H9 (cell line): Measurements from ENCODE around the gene CLRN3. TPM values are rescaled to one million over a fixed set of nuclear protein-coding genes. Genes with fewer than 3 reads are reported as not detected.
A peak's percentile ranks its signal among the peaks of the same experiment; 100 is the strongest.

Source experiments
- DNase-seq: peaks from one replicate; pipeline ENCODE4 v3.0.0-alpha.2; 2017
- H2AFZ ChIP-seq: one replicate; pipeline ENCODE4 v1.6.1; 2013; ENCODE audit warnings: mild to moderate bottlenecking, low read length, control low read depth, moderate library complexity
- H2AK5ac ChIP-seq: 2 replicates; pipeline ENCODE4 v1.6.1; 2013; ENCODE audit warnings: low read length, control low read depth, mixed read lengths; ENCODE audit not compliant: insufficient read length
- H2BK120ac ChIP-seq: one replicate; pipeline ENCODE4 v1.6.1; 2013; ENCODE audit warnings: low read depth, mild to moderate bottlenecking, low read length, control low read depth, inconsistent platforms; ENCODE audit not compliant: poor library complexity, severe bottlenecking
- H2BK12ac ChIP-seq: 2 replicates; pipeline ENCODE4 v1.6.1; 2013; ENCODE audit warnings: low read length, control low read depth, mixed read lengths, low read depth; ENCODE audit not compliant: insufficient read length
- H2BK15ac ChIP-seq: 2 replicates; pipeline ENCODE4 v1.6.1; 2013; ENCODE audit warnings: low read depth, low read length, control low read depth
- H2BK20ac ChIP-seq: one replicate; pipeline ENCODE4 v1.6.1; 2013; ENCODE audit warnings: low read depth, mild to moderate bottlenecking, low read length, control low read depth, inconsistent platforms; ENCODE audit not compliant: poor library complexity, severe bottlenecking
- H2BK5ac ChIP-seq: 2 replicates; pipeline ENCODE4 v1.6.1; 2013; ENCODE audit warnings: low read length, control low read depth, mixed read lengths; ENCODE audit not compliant: insufficient read length
- H3K14ac ChIP-seq: 2 replicates; pipeline ENCODE4 v1.6.1; 2013; ENCODE audit warnings: low read length, control low read depth; ENCODE audit not compliant: insufficient read depth
- H3K18ac ChIP-seq: 2 replicates; pipeline ENCODE4 v1.6.1; 2013; ENCODE audit warnings: low read depth, mild to moderate bottlenecking, mixed read lengths, low read length, control low read depth; ENCODE audit not compliant: insufficient read length
- H3K23ac ChIP-seq: 2 replicates; pipeline ENCODE4 v1.6.1; 2013; ENCODE audit warnings: low read length, control low read depth, mixed read lengths, low read depth; ENCODE audit not compliant: insufficient read length
- H3K23me2 ChIP-seq: 2 replicates; pipeline ENCODE4 v1.6.1; 2013; ENCODE audit warnings: low read depth, mild to moderate bottlenecking, mixed read lengths, low read length, control low read depth; ENCODE audit not compliant: insufficient read length, poor library complexity, severe bottlenecking
- H3K27ac ChIP-seq: 2 replicates; pipeline ENCODE4 v1.5.1; 2013; ENCODE audit warnings: low read length, control low read depth, mixed read lengths, low read depth; ENCODE audit not compliant: insufficient read length
- H3K27me3 ChIP-seq: 2 replicates; pipeline ENCODE4 v1.6.1; 2013; ENCODE audit warnings: low read length, control low read depth, inconsistent platforms; ENCODE audit not compliant: insufficient read depth
- H3K4ac ChIP-seq: 2 replicates; pipeline ENCODE4 v1.6.1; 2013; ENCODE audit warnings: low read depth, mild to moderate bottlenecking, control low read depth, inconsistent platforms, low read length, moderate library complexity
- H3K4me1 ChIP-seq: 2 replicates; pipeline ENCODE4 v1.6.1; 2013; ENCODE audit warnings: low read length, control low read depth, inconsistent platforms; ENCODE audit not compliant: insufficient read depth
- H3K4me2 ChIP-seq: 2 replicates; pipeline ENCODE4 v1.6.1; 2013; ENCODE audit warnings: low read length, control low read depth, mixed read lengths; ENCODE audit not compliant: insufficient read length, insufficient read depth
- H3K56ac ChIP-seq: 2 replicates; pipeline ENCODE4 v1.6.1; 2013; ENCODE audit warnings: low read depth, mild to moderate bottlenecking, mixed read lengths, low read length, control low read depth; ENCODE audit not compliant: insufficient read length
- H3K79me1 ChIP-seq: 2 replicates; pipeline ENCODE4 v1.6.1; 2013; ENCODE audit warnings: low read depth, mild to moderate bottlenecking, moderate library complexity, low read length, control low read depth, inconsistent platforms; ENCODE audit not compliant: insufficient read depth, poor library complexity, severe bottlenecking
- H3K79me2 ChIP-seq: 2 replicates; pipeline ENCODE4 v1.6.1; 2013; ENCODE audit warnings: low read length, control low read depth, inconsistent platforms; ENCODE audit not compliant: insufficient read depth
- H3K9ac ChIP-seq: 2 replicates; pipeline ENCODE4 v1.6.1; 2013; ENCODE audit warnings: low read length, control low read depth, mixed read lengths; ENCODE audit not compliant: insufficient read length; ENCODE audit errors: extremely low read depth
- H3K9me3 ChIP-seq: one replicate; pipeline ENCODE4 v1.6.1; 2013; ENCODE audit warnings: low read depth, low read length, inconsistent platforms; ENCODE audit not compliant: control insufficient read depth
- H3T11ph ChIP-seq: one replicate; pipeline ENCODE4 v1.6.1; 2013; ENCODE audit warnings: mild to moderate bottlenecking, low read length, control low read depth, inconsistent platforms
- H4K20me1 ChIP-seq: one replicate; pipeline ENCODE4 v1.6.1; 2013; ENCODE audit not compliant: control insufficient read depth, insufficient read length, insufficient read depth
- H4K5ac ChIP-seq: 2 replicates; pipeline ENCODE4 v1.6.1; 2013; ENCODE audit warnings: low read depth, mild to moderate bottlenecking, mixed read lengths, low read length, control low read depth; ENCODE audit not compliant: insufficient read length
- H4K8ac ChIP-seq: replicated peaks from 2 replicates; pipeline ENCODE4 v1.6.1; 2013; ENCODE audit warnings: low read length, control low read depth, mixed read lengths, low read depth; ENCODE audit not compliant: insufficient read length
- H4K91ac ChIP-seq: 2 replicates; pipeline ENCODE4 v1.6.1; 2013; ENCODE audit warnings: low read depth, mild to moderate bottlenecking, moderate library complexity, mixed read lengths, low read length, control low read depth; ENCODE audit not compliant: insufficient read length
- H3K27ac Mint-ChIP-seq, 3 experiments: 2 replicates in 2 of 3; 3 replicates in 1 of 3; pipeline ENCODE4 v1.8.0; 2020 to 2021; ENCODE audit warnings: mixed read lengths in 3 of 3, mild to moderate bottlenecking in 1 of 3, moderate library complexity in 1 of 3
- H3K27me3 Mint-ChIP-seq: 2 replicates; pipeline ENCODE4 v1.8.0; 2021; ENCODE audit warnings: low read depth, mild to moderate bottlenecking, moderate library complexity, mixed read lengths
- H3K36me3 Mint-ChIP-seq, 3 experiments: 2 replicates in 2 of 3; 3 replicates in 1 of 3; pipeline ENCODE4 v1.8.0; 2020 to 2021; ENCODE audit warnings: low read depth in 3 of 3, mixed read lengths in 3 of 3; ENCODE audit not compliant: insufficient read depth in 1 of 3
- H3K4me1 Mint-ChIP-seq, 2 experiments: 2 replicates each; pipeline ENCODE4 v1.8.0; 2020; ENCODE audit warnings: mixed read lengths in 2 of 2
- H3K4me3 Mint-ChIP-seq, 2 experiments: 2 replicates in 1 of 2; 3 replicates in 1 of 2; pipeline ENCODE4 v1.8.0; 2020 to 2021; ENCODE audit warnings: mild to moderate bottlenecking in 2 of 2, mixed read lengths in 2 of 2, moderate library complexity in 1 of 2
- H3K9me3 Mint-ChIP-seq, 2 experiments: 2 replicates in 1 of 2; 3 replicates in 1 of 2; pipeline ENCODE4 v1.8.0; 2020; ENCODE audit warnings: mild to moderate bottlenecking in 2 of 2, mixed read lengths in 2 of 2, moderate library complexity in 1 of 2
- CTCF ChIP-seq: fragments of 200-600 bp; sonication (generic); conservative IDR thresholded peaks from 3 replicates; pipeline ENCODE4 v1.8.0; 2021; ENCODE audit warnings: antibody characterized with exemption, mild to moderate bottlenecking
- WGBS: extraction: QIAGEN DNeasy Blood & Tissue Kit; methylation state at CpG from one replicate; pipeline ENCODE4 v1.1.7; 2013; ENCODE audit warnings: missing lambda C conversion rate, low lambda C conversion rate, mixed read lengths; ENCODE audit not compliant: insufficient read length; ENCODE audit errors: extremely low coverage; 5-methylcytosine and 5-hydroxymethylcytosine counted together
- total RNA-seq: library from RNA; stranded (reverse); gene quantifications from 2 replicates; pipeline ENCODE4 v1.2.1, GENCODE V29; 2021

CLRN3 gene
- total RNA-seq, 1 experiment from 2014 or later, result not detected

DNA sequence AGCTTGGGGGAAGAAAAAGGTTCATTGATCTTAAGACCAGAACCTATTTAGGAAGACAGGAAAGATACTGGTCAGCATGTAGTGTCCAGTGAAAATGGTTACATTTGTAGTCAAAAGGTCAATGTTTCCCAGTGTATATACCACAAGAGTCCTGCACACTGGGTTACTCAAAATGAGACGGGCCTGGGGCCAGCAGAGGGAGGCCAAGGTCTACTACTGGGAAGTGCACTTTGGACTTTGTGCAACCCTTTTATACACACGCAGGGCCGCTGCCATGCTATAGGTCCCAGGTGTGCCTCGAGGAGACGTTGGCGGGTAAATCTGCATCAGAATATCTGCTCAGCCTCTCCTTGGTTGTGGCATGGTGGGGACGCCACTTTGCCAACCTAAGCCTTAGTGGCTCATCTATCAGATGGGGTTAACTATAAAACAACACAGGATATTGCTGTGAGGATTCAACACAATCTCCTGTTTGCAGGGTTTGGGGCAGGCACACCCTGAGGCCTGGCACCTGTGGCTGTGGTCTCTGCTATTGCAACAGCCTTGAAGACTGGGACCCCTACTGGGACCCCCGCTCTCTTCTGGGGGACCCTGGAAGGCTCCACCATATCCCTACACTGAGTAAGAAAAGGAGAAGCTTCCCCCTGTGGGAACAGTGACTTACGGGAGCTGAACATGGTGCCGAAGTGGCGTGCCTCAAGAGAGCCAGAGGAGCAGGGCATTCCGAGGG lies 19.7 kb downstream of the CLRN3 start:
- no peak overlapping the region for H2BK20ac ChIP-seq
- no peak overlapping the region for H2BK15ac ChIP-seq
- no peaks in the 10 kb centered on the region for H3K79me2 ChIP-seq
- no peak overlapping the region for H3K23ac ChIP-seq
- Mint-ChIP-seq H3K27me3 (peaks cover 3% of the 10 kb centered on the region), H3K9me3 (peaks cover 4% of the 10 kb centered on the region in 2 experiments; a peak in 2 of 5 replicates), H3K36me3 (peaks cover 0 to 3% (median 0%) of the 10 kb centered on the region in 3 experiments; a peak in 1 of 7 replicates), H3K4me1 (no peaks in the 10 kb centered on the region), H3K27ac (no peak overlapping the region), H3K4me3 (no peak overlapping the region)
- peak overlapping the region; percentile 35 for H4K91ac ChIP-seq
- H2BK12ac ChIP-seq, result no peak overlapping the region
- no peak overlapping the region for H2BK5ac ChIP-seq
- no peak overlapping the region for H2AK5ac ChIP-seq
- H4K20me1 ChIP-seq, result no peaks in the 10 kb centered on the region
- no peak overlapping the region for H3T11ph ChIP-seq
- no peak overlapping the region for H3K4me2 ChIP-seq
- DNase-seq, result no peak
- H3K56ac ChIP-seq, result no peak overlapping the region
- no peak overlapping the region for H3K14ac ChIP-seq
- no peaks in the 10 kb centered on the region for H3K4me1 ChIP-seq
- H3K9ac ChIP-seq, result no peak overlapping the region
- H3K79me1 ChIP-seq, result no peaks in the 10 kb centered on the region
- no peak overlapping the region for H3K27ac ChIP-seq
- no peak overlapping the region for H2AFZ ChIP-seq
- peak overlapping the region; percentile 18 for H3K18ac ChIP-seq
- H4K8ac ChIP-seq, result no peak overlapping the region
- H3K27me3 ChIP-seq, result no peaks in the 10 kb centered on the region
- H3K4ac ChIP-seq, result no peak overlapping the region
- WGBS, result no CpG with 5 or more reads among the region's 12 CpGs
- no peak overlapping the region for H2BK120ac ChIP-seq
- H3K9me3 ChIP-seq, result no peaks in the 10 kb centered on the region
- no peak overlapping the region for H4K5ac ChIP-seq
- no peak for TF ChIP-seq CTCF
- H3K23me2 ChIP-seq, result no peaks in the 10 kb centered on the region
